Measurements from ENCODE around the gene IDE. TPM values are rescaled to one million over a fixed set of nuclear protein-coding genes. Genes with fewer than 3 reads are reported as not detected.

Gene IDE
- total and polyA plus RNA-seq, 10 of the 15 experiments (the other 5 are each of a cell fraction or from before 2014, with no cell fraction given): 11.6 to 54.5 (median 33.6) TPM

GRCh38 chr10:92493362-92493761, 80.5 kb downstream of the IDE start:
- Histone ChIP-seq H3K27ac (ENCODE audit: control insufficient read depth, insufficient read depth) (no peak overlapping the region), H3K79me2 (ENCODE audit: control insufficient read depth, insufficient read depth, low read length) (no peaks in the 10 kb centered on the region), H3K4me3 (no peak overlapping the region), H2AFZ (ENCODE audit: control insufficient read depth, low read depth, low read length) (no peak overlapping the region), H3K27me3 (replicated peaks in 1 of 2; ENCODE audit: control insufficient read depth in 2 of 2, insufficient read depth in 2 of 2, low read length in 1 of 2) (no peaks in the 10 kb centered on the region), H3K4me1 (ENCODE audit: control insufficient read depth, insufficient read depth, low read length) (no peaks in the 10 kb centered on the region), H3K9ac (ENCODE audit: control insufficient read depth, insufficient read depth, low read length) (no peak overlapping the region), H3K9me3 (replicated peaks; ENCODE audit: control insufficient read depth, insufficient read depth, low read length) (no peaks in the 10 kb centered on the region), H3K4me2 (ENCODE audit: control insufficient read depth, insufficient read depth) (no peak overlapping the region), H3K36me3 (ENCODE audit: control insufficient read depth in 2 of 2, insufficient read depth in 2 of 2, low read length in 1 of 2) (peaks cover 0 to 10% of the 10 kb centered on the region in 2 experiments; a peak in 3 of 4 replicates), H4K20me1 (ENCODE audit: control insufficient read depth, insufficient read depth) (no peaks in the 10 kb centered on the region)
- ChIA-PET CTCF (interaction anchor here (0.5 to 0.6 kb wide), 2 partner anchors 270 to 303 kb away, joined by 4 to 5 read pairs; no protein-coding TSS in a partner anchor), RAD21 (ENCODE audit: unreplicated experiment) (no interaction called here), POLR2A (no interaction called here), SMC1A (ENCODE audit: uncharacterized antibody, unreplicated experiment) (interaction anchor here (1.2 kb wide), 1 partner anchor 13 kb away, joined by 3 read pairs; no protein-coding TSS in a partner anchor)
- in situ Hi-C loops (cut with MboI): no loop called here
- DNase-seq (ENCODE audit: low read depth, low spot score) (no peak), FAIRE-seq (no peak), ATAC-seq (no peak)
- BruUV-seq (replicated peaks): no TSS peak
- TF ChIP-seq PAX5 (IDR thresholded peaks at IDR 0.05; ENCODE audit: borderline replicate concordance, low read depth, low read length) (no peak), RBBP5 (conservative IDR thresholded peaks at IDR 0.05) (no peak), SUZ12 (IDR thresholded peaks at IDR 0.05; ENCODE audit: unreplicated experiment) (no peak), E2F4 (IDR thresholded peaks at IDR 0.05; ENCODE audit: low read depth, low read length) (no peak), GABPA (IDR thresholded peaks at IDR 0.05; ENCODE audit: low read depth) (no peak), ATF7 (IDR thresholded peaks at IDR 0.05; ENCODE audit: low read depth) (no peak), ETV6 (conservative IDR thresholded peaks at IDR 0.05 in 1 of 2, IDR thresholded peaks at IDR 0.05 in 1 of 2; ENCODE audit: borderline replicate concordance in 1 of 2, low read depth in 1 of 2) (no peak), PKNOX1 (IDR thresholded peaks at IDR 0.05) (no peak), CBX3 (IDR thresholded peaks at IDR 0.05; ENCODE audit: borderline replicate concordance, low read depth) (no peak), DPF2 (IDR thresholded peaks at IDR 0.05) (no peak)
- intact Hi-C loops (cut with micrococcal nuclease; ENCODE audit: unreplicated experiment): no loop called here
- WGBS (ENCODE audit: insufficient coverage, insufficient replicate concordance, low lambda C conversion rate, missing lambda C conversion rate): 90% methylated on average over 1 of the region's 1 CpG

All from GM12878 (cell line).